ENCODE measurements around the gene SPIB.

Gene SPIB

GRCh38 chr19:50419022-50419579, 363 bp downstream of the SPIB start:
- no peak for DNase-seq (ENCODE audit: low read depth)

GRCh38 chr19:50419580-50420035, 870 bp downstream of the SPIB start:
- no peak for DNase-seq (ENCODE audit: low read depth)

GRCh38 chr19:50420127-50420526, 1.4 kb downstream of the SPIB start:
- DNase-seq (ENCODE audit: low read depth) = no peak

GRCh38 chr19:50420808-50421207, 2.1 kb downstream of the SPIB start:
- no peak for DNase-seq (ENCODE audit: low read depth)

- no peak for DNase-seq (ENCODE audit: low read depth)
Measured at GRCh38 chr19:50422397-50423278, 3.9 kb downstream of the SPIB start.

- no peak for DNase-seq (ENCODE audit: low read depth)
Measured at GRCh38 chr19:50423279-50424113, 4.8 kb downstream of the SPIB start.

- DNase-seq (ENCODE audit: low read depth) = no peak
Measured at GRCh38 chr19:50425581-50425980, 6.8 kb downstream of the SPIB start.

- no peak for DNase-seq (ENCODE audit: low read depth)
Measured at GRCh38 chr19:50427318-50427925, 8.7 kb downstream of the SPIB start.

- peak; percentile 18 for DNase-seq (ENCODE audit: low read depth)
Measured at GRCh38 chr19:50427997-50428425, 9.3 kb downstream of the SPIB start.

- no peak for DNase-seq (ENCODE audit: low read depth)
Measured at GRCh38 chr19:50428772-50429463, 10.2 kb downstream of the SPIB start.

- DNase-seq (ENCODE audit: low read depth) = no peak
Measured at GRCh38 chr19:50430888-50431342, 12.2 kb downstream of the SPIB start.

GRCh38 chr19:50431343-50432220, 12.8 kb downstream of the SPIB start:
- no peak for DNase-seq (ENCODE audit: low read depth)

- DNase-seq (ENCODE audit: low read depth) = no peak
Measured at GRCh38 chr19:50432221-50433028, 13.7 kb downstream of the SPIB start, which contains the start of gene MYBPC2. TSS of gene MYBPC2 (plus strand) at chr19:50432892. CDS start at chr19:50432954, 62 bp downstream.

- no peak for DNase-seq (ENCODE audit: low read depth)
Measured at GRCh38 chr19:50433201-50434180, 14.8 kb downstream of the SPIB start.

- no peak for DNase-seq (ENCODE audit: low read depth)
Measured at GRCh38 chr19:50434525-50434924, 15.8 kb downstream of the SPIB start.

- no peak for DNase-seq (ENCODE audit: low read depth)
Measured at GRCh38 chr19:50435221-50435620, 16.5 kb downstream of the SPIB start.

GRCh38 chr19:50435627-50436026, 16.9 kb downstream of the SPIB start:
- no peak for DNase-seq (ENCODE audit: low read depth)

- DNase-seq (ENCODE audit: low read depth) = no peak
Measured at GRCh38 chr19:50437862-50438449, 19.2 kb downstream of the SPIB start.

All from GM04503 (cell line).